ENCODE measurements around the gene GNB1. TPM values are rescaled to one million over a fixed set of nuclear protein-coding genes. Genes with fewer than 3 reads are reported as not detected.

The GNB1 gene
- total and polyA plus RNA-seq, 2 experiments from 2014 or later: 85.5 to 196 TPM

- DNase-seq (ENCODE audit: low read depth in 1 of 2, low spot score in 1 of 2): no peak
- Histone ChIP-seq H3K36me3 (peaks cover 21% of the 10 kb centered on the region), H3K4me1 (ENCODE audit: low read depth) (no peaks in the 10 kb centered on the region), H3K9me3 (ENCODE audit: low read depth) (no peaks in the 10 kb centered on the region), H3K27ac (no peak overlapping the region), H3K27me3 (no peaks in the 10 kb centered on the region), H3K4me3 (no peak overlapping the region)
- no peak for TF ChIP-seq CTCF (IDR thresholded peaks at IDR 0.05; ENCODE audit: low read depth, low read length)
Observed at GRCh38 chr1:1758059-1758621, 132.7 kb downstream of the GNB1 start.

GRCh38 chr1:1757422-1758058, 133.3 kb downstream of the GNB1 start:
- Histone ChIP-seq H3K36me3 (peaks cover 21% of the 10 kb centered on the region), H3K4me3 (no peak overlapping the region), H3K27me3 (no peaks in the 10 kb centered on the region), H3K4me1 (ENCODE audit: low read depth) (no peaks in the 10 kb centered on the region), H3K27ac (no peak overlapping the region), H3K9me3 (ENCODE audit: low read depth) (no peaks in the 10 kb centered on the region)
- no peak for DNase-seq (ENCODE audit: low read depth in 1 of 2, low spot score in 1 of 2)
- TF ChIP-seq CTCF (IDR thresholded peaks at IDR 0.05; ENCODE audit: low read depth, low read length): no peak

- Histone ChIP-seq H3K27ac (no peak overlapping the region), H3K36me3 (peaks cover 21% of the 10 kb centered on the region), H3K4me3 (no peak overlapping the region), H3K9me3 (ENCODE audit: low read depth) (no peaks in the 10 kb centered on the region), H3K27me3 (no peaks in the 10 kb centered on the region), H3K4me1 (ENCODE audit: low read depth) (no peaks in the 10 kb centered on the region)
- DNase-seq (ENCODE audit: low read depth in 1 of 2, low spot score in 1 of 2): no peak
- no peak for TF ChIP-seq CTCF (IDR thresholded peaks at IDR 0.05; ENCODE audit: low read depth, low read length)
Observed at GRCh38 chr1:1756661-1757421, 134.0 kb downstream of the GNB1 start.

GRCh38 chr1:1755852-1756251, 135.0 kb downstream of the GNB1 start:
- Histone ChIP-seq H3K27me3 (no peaks in the 10 kb centered on the region), H3K36me3 (peaks cover 14% of the 10 kb centered on the region)

GRCh38 chr1:1755426-1755825, 135.5 kb downstream of the GNB1 start:
- no peak for DNase-seq (ENCODE audit: low read depth in 1 of 2, low spot score in 1 of 2)
- peaks cover 12% of the 10 kb centered on the region for H3K36me3 ChIP-seq

More at GRCh38 chr1:1755852-1756251, 135.0 kb downstream of the GNB1 start:
- no peak for DNase-seq (ENCODE audit: low read depth in 1 of 2, low spot score in 1 of 2)
- no peak overlapping the region for H3K4me3 ChIP-seq
- no peak overlapping the region for H3K27ac ChIP-seq
- H3K4me1 ChIP-seq (ENCODE audit: low read depth): no peaks in the 10 kb centered on the region
- TF ChIP-seq CTCF (IDR thresholded peaks at IDR 0.05; ENCODE audit: low read depth, low read length): no peak
- H3K9me3 ChIP-seq (ENCODE audit: low read depth): no peaks in the 10 kb centered on the region

More at GRCh38 chr1:1755426-1755825, 135.5 kb downstream of the GNB1 start:
- Histone ChIP-seq H3K9me3 (ENCODE audit: low read depth) (no peaks in the 10 kb centered on the region), H3K4me3 (no peak overlapping the region), H3K27ac (no peak overlapping the region), H3K27me3 (no peaks in the 10 kb centered on the region), H3K4me1 (ENCODE audit: low read depth) (no peaks in the 10 kb centered on the region)
- TF ChIP-seq CTCF (IDR thresholded peaks at IDR 0.05; ENCODE audit: low read depth, low read length): no peak

Data from cardiac muscle cell (in vitro differentiated cells and primary cell).